GM21390 (cell line): ENCODE measurements around the gene CDCA5.

Source experiments
- ATAC-seq: cut with Tn5 transposase; IDR thresholded peaks from one replicate; pipeline ENCODE4 v1.9.1; 2021; ENCODE audit not compliant: unreplicated experiment

The CDCA5 gene, protein sequence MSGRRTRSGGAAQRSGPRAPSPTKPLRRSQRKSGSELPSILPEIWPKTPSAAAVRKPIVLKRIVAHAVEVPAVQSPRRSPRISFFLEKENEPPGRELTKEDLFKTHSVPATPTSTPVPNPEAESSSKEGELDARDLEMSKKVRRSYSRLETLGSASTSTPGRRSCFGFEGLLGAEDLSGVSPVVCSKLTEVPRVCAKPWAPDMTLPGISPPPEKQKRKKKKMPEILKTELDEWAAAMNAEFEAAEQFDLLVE

DNA sequence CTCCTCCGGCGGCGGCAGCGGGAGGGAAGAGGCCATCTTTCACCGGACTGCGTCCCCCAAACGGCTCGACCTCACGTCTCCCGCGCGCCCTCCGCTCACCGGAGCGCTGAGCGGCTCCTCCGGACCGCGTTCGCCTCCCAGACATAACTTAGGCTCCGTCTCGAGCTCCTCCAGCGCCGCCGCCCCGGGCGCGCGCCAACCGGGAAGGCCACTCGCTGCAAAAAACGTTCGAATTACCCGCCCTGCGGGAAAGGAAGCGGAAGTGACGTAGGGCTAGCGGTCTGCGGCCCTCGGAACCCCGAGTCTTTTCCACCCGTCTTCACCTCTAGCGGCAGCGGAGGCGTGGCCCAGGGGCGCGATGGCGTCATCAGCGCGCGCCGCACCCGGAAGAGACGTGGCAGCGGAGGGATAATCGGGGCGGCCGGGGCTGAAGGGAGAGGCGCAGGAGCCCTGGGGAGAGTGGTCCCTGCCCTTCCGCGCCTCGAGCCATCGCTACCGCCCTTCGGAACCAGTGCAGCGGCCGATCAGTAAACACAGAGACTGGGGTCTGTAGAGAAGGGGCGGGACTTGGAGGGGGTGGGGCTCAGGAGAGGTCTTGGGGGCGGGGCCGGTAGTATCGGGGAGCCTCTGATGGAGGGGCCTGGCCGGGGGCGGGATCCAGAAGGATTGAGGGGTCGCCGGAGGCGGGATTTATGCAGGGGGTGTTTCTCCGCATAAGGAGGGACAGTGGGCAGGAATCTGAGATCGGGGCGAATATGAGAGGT is at the start of gene CDCA5, which contains the start of gene ZFPL1:
CDCA5 (minus strand) TSS at position 207 of the 764 bp plus-strand sequence; CDS start at position 145, 62 bp downstream.
ZFPL1 (plus strand) TSS at position 389 of the 764 bp plus-strand sequence. CDS start 477 bp downstream, outside the sequence.
- ATAC-seq, result peak; percentile 67

DNA sequence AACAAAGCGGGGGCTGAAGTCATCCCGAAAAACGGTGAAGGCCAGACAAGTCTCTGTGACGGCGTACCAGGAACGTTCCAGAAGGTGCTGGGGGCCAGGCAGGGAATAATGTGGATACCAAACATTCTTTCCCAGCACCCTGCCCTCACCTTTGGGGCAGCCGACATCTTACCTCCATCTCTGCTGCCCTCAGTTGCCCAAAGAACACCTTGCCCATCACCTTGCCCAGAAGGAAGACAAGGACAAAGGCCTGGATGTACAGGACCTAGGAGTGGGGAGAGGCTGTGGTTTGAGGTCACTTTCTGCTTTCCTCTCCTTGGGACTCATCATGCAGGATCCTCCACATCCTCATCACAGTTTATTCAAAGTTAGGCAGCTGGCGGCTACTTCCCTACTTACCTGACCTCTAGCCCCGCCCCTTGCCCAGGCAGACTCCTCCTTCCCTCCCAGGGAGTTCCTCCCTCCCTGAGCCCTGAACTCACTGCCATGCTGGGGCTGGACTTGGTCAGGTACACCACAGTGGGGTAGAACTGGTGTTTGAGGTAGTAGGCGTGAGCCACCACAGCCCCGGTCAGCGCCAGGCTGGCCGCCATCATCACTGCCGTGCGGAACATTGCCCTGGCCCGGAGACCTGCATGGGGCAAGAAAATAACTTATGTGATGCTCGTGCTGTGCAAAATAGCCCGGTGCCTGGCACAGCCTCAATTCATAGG is 49.3 kb upstream of the CDCA5 start:
- peak; percentile 28 for ATAC-seq

DNA sequence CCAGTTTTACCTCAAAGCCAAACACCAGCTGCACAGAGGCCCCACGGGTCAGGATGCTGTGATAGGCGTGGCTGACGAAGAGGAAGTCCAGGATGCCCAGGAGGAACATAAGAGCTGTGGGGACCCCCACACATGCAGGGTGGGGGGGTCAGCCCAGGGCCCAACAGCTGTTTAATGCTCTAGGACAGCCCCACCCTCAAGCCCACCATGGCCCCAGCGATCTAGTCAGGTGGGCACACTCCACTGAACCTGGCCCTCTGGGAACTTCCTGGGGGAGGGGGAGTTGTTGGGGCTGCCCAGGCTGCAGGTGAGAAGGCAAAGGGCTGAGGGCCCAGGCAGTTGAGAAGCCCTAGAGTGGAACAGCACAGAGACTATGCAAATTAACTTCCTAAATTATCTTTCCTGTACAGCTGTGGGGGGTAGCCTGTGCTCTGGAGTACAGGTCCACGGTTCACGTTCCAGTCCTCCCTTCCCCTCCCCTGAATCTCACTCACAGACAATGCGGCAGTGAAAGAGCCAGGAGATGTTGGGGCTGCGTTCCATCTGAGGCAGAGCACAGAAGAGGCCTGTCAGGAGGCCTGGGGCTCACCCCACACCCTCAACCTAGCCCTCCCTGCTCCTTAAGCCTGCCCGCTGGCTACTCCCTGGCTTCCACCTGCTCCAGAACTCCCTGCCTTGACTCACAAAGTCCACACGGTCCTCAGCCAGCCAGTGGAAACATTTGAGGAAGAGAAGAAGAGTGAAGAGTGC is 48.6 kb upstream of the CDCA5 start:
- ATAC-seq, result peak; percentile 46

DNA sequence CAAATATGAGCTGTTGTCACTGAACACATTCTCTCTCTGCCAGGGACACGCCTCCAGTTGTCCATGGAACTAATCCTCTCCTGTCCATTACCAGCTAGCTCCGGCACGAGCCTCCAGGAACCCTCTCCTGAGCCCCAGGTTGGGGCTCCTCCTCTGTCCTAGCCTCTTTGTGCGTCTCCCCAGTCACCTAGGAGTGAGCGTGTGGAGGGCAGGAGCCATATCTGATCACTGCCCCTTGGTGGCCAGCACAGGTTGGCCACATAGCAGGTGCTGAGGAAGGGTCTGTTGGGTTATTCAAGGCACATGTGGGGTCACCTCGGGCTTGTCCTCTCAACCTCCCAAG is 48.0 kb upstream of the CDCA5 start:
- ATAC-seq, result no peak

DNA sequence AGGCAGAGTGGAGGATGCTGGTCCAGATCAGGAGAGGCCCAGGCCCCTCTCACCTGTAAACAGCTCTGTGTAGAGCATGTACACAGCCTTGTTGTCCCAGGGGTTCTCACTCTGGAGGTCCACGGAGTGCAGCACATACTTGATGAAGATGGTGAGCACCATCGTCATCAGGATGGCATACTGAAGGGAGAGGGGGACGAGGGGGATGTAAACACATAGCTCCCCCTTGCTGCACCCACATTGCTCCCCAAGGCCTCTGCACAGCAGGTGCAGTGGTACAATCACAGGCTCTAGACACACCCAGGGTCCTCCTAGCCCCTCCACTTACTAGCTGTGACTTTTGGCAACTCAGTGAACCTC is 47.6 kb upstream of the CDCA5 start:
- ATAC-seq, result no peak

DNA sequence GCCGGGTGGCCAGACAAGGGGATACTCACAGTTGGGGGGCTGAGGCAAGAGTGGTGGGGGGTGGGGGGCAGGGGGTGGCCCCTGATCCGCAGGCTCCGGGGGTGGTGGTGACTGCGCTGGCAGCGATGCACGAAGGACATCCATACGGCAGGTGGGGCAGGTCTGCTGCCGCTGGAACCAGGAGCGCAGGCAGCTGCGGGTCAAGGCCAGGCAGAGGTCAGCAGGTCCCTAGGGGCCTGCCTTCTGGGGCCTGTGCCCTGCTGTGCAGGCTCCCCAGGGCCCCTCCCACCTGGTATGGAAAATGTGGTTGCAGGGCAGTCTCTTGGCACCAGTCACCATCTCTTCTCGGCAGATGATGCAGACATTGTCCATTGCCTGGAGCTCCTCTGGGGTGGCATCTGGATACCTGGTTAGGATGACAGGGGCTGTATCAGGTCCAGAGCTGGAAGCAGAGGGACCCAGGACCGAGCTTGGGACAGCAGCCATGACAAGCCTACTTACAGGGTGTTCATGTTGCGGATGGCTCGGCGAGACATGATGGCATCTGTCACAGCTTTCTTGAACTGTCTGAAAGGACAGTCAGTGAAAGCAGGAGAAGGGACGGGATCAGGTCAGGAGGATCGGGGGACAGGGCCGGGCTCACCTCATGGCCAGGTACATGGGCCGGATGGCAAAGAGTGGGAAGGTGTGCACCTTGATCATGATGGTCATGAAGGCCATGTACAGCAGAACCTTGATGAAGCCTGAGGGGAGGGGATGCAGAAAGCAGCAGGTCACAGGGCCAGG is 47.0 kb upstream of the CDCA5 start:
- no peak for ATAC-seq

DNA sequence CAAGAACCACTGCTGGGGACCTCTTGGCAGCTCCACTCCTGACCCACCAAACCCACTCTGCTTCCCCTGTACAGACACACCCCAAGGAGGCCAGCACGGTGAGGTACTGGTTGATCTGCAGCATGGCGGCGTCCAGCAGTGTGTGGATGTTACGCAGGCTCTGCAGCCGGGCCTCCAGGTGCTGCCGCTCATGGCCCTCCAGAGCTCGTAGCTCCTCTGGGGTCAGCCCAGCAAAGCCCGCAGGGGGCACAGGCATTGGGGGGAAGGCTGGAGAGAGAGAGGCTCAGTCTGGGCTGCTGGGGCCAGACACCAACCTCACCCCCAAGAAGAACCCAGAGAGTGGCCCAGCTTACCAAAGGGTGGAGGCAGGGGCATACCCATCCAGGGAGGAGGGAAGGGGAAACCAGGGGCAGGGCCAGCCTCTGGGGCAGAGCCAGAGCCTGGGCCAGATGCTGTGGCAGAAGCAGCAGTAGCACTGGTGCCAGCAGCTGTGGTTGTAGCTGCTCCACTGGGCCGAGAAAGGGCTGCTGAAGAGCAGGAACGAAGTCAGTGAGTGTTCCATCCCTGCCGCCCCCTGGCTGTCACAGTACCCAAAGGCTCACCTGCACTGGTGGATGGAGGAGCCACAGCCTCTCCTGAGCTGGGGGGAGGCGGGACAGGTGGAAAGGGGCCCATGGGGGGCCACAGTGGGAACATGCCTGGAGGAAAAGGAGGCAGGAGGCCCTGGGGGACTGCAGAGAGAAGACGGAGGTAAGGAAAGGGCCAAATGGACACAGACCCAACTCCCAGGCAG is 46.0 kb upstream of the CDCA5 start:
- no peak for ATAC-seq

DNA sequence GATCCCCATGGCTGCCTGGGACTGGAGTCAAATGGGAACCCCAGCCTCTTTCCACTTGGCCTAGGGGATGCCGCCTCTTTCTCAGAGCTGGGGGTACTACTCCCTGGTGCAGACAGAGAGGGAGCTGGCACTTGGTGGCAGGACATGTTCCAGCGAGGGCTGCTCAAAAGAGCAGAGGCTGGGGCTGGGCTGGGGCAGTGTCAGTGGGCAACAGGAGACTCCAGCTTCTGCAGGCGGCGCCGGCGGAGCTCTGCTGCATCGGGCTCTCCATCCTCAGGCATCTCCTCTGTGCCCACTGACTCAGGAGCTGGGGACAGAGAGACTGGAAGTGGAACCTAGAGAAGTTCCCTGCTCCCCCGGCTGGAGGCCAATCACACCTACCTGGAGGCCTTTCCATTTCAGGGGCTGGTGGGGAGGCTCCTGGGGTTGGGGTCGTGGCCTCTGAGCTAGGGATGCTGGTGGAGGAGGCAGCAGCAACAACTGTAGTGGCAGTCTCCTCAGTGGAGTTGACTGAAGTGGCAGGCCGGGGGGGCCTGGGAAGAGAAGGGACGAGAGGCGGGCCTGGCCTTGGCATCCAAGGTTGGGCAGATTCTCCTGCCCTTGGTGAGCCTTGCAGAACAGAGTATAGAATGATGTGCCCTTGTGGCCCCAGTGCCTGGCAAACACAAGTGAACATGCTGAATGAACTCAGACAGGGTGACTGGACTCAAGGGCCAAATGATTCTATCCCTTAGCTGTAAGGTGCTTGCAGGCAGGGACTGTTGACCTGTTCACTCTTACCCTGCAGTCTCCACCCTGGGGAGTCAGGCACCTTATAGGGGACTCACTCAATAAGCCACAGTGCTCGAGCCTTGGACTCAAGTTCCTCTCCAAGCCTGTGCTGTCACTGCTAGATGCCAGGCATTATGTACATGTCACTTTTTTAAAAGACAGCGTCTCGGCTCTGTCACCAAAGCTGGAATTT is 44.6 kb upstream of the CDCA5 start:
- no peak for ATAC-seq

DNA sequence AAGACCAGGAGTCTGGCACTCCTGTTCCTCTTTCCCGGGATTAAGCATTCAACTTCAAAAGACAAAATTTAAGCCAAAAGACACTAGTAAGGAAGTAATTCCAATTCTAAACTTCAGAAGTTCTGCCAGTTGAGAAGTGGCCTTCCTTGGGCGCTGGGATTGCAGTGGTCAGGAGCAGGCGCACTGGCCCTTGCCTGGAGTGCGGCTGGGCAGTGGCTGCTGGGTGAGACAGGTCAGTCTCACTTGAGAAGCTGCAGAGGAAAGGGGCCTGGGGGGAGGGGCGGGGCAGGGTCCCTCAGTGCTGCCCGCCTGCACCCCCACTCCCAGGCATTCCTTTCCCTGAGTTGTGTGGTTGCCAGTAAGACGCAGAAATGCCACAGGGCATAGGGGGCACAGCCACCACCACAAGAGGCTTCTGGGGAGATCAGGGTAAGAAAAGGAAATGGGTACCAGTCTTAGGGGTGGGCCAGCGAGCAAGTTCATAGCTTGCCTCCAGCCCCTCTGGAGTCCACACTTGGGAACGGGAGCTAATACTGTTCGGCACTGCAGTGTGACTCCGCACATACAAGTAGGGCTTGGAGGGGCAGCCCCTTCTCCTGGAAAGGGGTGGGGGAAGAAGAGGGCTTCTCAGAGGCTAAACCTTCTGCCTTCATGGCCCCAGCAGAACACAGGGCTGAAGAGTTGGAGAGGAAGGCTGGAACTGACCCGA is 43.8 kb upstream of the CDCA5 start:
- ATAC-seq, result no peak

DNA sequence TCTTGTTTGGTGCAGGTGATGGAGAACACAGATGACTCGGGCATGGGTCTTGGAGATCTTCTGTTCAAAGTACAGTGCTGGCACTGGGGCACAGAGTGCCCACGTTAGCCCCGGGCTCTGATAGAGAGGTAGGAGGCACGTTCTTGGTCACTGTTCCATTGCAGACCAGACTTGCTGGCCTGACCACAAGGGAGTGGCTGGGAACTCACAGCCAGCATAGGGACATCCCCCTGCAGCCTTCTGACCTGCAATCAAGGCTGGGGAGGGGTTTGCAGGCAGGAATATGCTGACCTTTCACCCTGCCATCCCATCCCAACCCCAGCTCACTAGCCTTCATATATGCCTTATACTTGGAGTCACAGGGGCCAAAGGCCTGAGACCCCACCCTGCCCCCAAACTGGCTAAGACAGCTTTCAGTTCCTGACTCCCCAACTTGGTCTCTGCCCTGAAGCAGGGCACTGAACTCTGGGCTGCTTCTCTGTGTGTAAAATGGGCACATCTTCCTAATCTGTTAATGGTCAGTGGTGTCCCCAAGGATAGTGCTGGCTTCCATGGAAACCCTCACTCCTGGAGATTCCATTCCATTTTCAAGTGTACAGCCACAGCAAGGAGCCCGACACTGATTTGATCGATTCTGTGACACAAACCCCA is 42.9 kb upstream of the CDCA5 start:
- no peak for ATAC-seq

DNA sequence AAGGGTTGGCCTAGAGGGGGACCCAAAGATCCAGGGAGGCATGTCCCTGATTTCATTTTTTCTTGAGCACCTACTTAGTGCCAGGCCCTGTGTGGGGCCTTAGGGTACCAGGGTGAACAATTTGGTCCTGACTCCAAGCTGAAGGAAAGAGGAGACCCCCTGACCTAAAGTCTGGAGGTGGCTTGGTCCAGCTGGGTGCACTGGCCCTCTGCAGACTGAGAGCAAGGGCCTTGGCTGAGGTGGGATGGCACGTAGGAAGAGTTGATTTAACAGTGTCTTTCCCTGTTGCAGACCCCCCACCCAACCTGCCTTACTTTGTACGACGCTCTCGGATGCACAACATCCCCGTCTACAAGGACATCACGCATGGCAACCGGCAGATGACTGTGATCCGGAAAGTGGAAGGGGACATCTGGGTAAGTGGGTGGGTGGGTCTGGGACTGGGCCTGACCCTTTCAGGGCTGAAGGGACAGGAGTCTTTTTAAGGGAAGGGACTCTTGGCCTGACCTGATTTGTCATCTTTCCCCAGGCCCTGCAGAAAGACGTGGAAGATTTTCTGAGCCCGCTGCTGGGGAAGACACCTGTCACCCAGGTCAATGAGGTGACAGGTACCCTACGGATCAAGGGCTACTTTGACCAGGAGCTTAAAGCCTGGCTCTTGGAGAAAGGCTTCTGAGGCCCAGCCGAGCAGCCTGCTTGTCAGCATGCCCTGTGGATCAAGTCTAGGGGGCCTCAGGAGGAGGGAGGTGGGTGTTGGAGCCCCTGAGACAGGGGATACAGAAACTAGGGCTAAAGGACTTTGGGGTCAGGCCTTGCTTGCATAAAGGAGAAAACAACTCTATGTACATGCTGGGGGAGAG is 41.6 kb upstream of the CDCA5 start:
- ATAC-seq, result no peak

DNA sequence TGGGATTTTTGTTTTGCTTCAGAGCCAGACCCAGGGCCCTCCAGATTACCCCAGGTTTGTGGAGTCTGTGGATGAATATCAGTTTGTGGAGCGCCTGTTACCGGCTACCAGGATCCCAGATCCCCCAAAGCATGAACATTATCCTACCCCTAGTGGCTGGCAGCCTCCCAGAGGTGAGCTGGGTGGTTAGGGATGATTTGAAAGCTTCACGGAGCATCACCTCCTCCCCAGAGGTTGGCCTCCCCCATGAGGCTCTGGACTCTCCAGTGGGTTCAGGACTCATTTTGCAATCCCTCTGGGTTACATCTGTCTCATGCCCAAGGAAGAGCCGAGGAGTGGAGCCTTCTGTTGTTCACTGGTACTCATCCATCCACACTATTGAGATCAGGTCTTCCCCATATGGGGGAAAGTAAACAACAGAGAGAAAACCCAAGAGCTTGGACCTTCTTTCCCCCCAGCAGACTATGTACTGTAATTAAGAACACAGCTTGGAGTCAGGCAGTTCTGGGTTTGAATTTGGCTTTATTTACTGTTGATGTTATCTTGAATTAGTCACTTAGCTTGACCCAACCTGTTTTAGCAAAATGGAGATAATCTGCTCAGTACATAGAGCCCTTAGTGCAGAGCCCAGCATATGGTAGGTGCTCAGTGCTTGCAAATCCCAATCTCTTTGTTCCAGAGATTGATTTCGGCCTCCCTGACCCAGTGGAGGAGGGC is 40.8 kb upstream of the CDCA5 start:
- no peak for ATAC-seq

DNA sequence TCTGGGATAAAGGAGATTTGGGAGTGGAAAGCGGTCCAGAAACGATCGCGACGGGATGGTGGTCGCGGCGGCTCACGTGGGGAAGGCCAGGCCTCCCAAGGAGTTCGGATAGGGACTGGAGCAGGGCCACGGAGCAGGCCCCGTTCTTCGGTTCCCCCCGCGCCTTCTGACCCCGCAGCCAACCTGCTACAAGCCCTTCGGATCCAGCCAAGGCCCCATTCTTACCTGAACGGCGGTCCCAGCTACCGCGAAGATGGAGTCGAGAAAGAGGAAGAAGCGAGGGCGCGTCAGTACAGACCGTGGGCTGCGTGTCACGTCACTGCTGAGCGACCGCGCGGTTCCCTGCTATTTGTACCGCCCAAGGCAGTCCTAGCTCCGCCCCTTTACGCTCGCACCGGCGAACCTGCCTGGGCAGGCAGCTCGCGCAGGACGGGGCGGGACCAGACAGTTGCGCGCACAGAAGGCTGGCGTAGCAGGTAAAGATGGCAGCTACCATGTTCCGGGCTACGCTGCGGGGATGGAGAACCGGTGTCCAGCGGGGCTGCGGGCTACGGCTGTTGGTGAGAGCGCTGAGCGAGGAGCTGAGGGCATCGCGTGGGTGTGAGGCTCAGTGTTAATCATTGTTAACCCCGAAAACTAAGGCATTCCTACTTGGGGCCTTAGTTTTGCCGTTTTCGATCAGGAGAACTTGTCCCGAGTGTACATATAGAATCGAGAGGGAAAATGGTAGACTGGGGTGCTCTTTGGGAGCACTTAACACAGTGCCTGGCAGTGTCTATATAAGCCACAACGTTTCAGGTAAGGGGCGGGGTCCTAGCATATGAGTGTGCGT is 38.2 kb upstream of the CDCA5 start, which contains the start of the genes FAU and MRPL49:
FAU (minus strand) TSS at position 270 of the 832 bp plus-strand sequence. CDS start 321 bp downstream, outside the sequence.
MRPL49 (plus strand) TSS at position 457 of the 832 bp plus-strand sequence; CDS start at position 483, 26 bp downstream.
- peak; percentile 65 for ATAC-seq

DNA sequence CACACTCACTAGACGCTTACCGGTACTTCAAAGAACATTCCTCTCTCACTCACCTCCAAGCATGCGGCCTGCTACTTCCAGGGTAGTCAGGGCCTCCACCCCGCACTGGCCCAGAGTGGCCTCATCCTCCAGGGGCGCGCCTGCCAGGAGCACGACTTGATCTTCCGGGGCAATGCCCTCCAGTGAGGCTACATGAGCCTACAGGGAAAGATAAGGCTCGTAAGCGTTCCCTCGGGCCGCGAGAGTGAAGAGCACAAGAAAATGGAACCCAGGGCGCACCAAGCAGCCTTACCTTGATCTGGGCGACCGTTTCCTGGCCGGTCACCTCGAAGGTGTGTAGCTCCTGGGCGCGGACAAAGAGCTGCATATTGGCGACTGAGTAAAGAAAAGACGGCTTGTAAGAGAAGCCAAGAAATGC is 37.6 kb upstream of the CDCA5 start:
- ATAC-seq, result no peak

DNA sequence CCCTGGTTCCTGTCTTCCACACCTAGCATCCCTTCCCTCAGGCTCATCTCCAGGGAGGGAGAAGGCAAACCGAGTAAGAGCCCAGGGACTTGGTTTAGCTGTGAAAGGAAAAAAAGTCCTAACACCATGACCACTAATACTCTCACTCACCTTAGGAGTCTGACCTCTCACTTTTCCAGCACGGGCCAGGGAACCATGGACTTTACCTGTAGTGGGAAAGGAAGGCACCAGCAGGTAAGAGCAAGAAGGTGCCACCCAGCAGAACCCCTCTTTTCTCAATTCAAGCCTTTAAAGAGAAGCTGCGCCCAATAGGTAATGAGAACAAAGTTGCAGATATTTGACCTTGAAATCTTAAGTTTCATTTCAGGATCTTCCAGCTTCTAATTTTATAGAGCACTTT is 37.0 kb upstream of the CDCA5 start:
- ATAC-seq, result no peak
